Glutamatergic neuron (in vitro differentiated cells): ENCODE results near the gene SF3B1. TPM values are rescaled to one million over a fixed set of nuclear protein-coding genes. Genes with fewer than 3 reads are reported as not detected.

Experiments
- DNase-seq: peaks from one replicate; pipeline ENCODE4 v3.0.0; 2022
- H3K27ac Mint-ChIP-seq: one replicate; pipeline ENCODE4 v1.8.0; 2020; ENCODE audit warnings: mild to moderate bottlenecking, mixed read lengths, inconsistent platforms; ENCODE audit not compliant: unreplicated experiment
- H3K27me3 Mint-ChIP-seq: one replicate; pipeline ENCODE4 v1.8.0; 2020; ENCODE audit warnings: mild to moderate bottlenecking, moderate library complexity, mixed read lengths, inconsistent platforms; ENCODE audit not compliant: unreplicated experiment
- H3K36me3 Mint-ChIP-seq: one replicate; pipeline ENCODE4 v1.8.0; 2020; ENCODE audit warnings: mild to moderate bottlenecking, mixed read lengths, inconsistent platforms; ENCODE audit not compliant: unreplicated experiment
- H3K4me1 Mint-ChIP-seq: one replicate; pipeline ENCODE4 v1.8.0; 2020; ENCODE audit warnings: mild to moderate bottlenecking, low read depth, mixed read lengths, inconsistent platforms; ENCODE audit not compliant: unreplicated experiment
- H3K4me3 Mint-ChIP-seq: one replicate; pipeline ENCODE4 v1.8.0; 2020; ENCODE audit warnings: mild to moderate bottlenecking, mixed read lengths, inconsistent platforms; ENCODE audit not compliant: unreplicated experiment
- H3K9me3 Mint-ChIP-seq: one replicate; pipeline ENCODE4 v1.8.0; 2020; ENCODE audit warnings: mild to moderate bottlenecking, moderate library complexity, mixed read lengths, inconsistent platforms; ENCODE audit not compliant: unreplicated experiment
- total RNA-seq: library from RNA; stranded (reverse); fragmentation: NEBNext Ultra II Directional; extraction: Animal tissue kit (Norgen Biotek cat#: 25700); gene quantifications from one replicate; pipeline ENCODE4 v1.2.1, GENCODE V29; 2021; ENCODE audit not compliant: unreplicated experiment
- TF ChIP-seq, protein P1 (sequence below): fragments of 200-600 bp; sonication (generic); IDR thresholded peaks from one replicate; pipeline ENCODE4 v1.5.0; 2021; ENCODE audit not compliant: partially characterized antibody, unreplicated experiment

SF3B1 gene
- total RNA-seq, 1 donor from 2014 or later, result 401 TPM

DNA sequence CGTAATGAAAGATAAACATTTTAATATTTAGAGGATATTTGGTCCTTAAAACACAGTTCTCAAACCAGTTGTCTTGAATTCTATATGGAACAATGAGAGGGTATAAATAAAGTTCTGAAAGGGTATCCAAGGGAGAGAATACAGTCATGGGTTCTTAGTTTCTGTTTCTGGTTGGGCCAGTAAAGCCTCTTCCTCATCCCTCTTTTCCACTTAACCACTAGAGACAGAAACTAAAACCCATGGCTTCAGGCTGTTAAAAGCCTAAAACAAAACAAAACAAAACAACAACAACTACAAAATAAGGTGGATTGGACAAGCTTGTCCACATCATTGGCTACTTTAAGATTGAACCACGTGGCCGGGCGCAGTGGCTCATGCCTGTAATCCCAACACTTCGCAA is 37.3 kb upstream of the SF3B1 start:
- Mint-ChIP-seq H3K9me3 (no peaks in the 10 kb centered on the region), H3K27me3 (no peaks in the 10 kb centered on the region), H3K36me3 (no peaks in the 10 kb centered on the region), H3K4me3 (no peak overlapping the region), H3K4me1 (peaks cover 2% of the 10 kb centered on the region), H3K27ac (no peak overlapping the region)
- no peak for DNase-seq
- TF ChIP-seq, protein P1, sequence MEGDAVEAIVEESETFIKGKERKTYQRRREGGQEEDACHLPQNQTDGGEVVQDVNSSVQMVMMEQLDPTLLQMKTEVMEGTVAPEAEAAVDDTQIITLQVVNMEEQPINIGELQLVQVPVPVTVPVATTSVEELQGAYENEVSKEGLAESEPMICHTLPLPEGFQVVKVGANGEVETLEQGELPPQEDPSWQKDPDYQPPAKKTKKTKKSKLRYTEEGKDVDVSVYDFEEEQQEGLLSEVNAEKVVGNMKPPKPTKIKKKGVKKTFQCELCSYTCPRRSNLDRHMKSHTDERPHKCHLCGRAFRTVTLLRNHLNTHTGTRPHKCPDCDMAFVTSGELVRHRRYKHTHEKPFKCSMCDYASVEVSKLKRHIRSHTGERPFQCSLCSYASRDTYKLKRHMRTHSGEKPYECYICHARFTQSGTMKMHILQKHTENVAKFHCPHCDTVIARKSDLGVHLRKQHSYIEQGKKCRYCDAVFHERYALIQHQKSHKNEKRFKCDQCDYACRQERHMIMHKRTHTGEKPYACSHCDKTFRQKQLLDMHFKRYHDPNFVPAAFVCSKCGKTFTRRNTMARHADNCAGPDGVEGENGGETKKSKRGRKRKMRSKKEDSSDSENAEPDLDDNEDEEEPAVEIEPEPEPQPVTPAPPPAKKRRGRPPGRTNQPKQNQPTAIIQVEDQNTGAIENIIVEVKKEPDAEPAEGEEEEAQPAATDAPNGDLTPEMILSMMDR, result no peak

DNA sequence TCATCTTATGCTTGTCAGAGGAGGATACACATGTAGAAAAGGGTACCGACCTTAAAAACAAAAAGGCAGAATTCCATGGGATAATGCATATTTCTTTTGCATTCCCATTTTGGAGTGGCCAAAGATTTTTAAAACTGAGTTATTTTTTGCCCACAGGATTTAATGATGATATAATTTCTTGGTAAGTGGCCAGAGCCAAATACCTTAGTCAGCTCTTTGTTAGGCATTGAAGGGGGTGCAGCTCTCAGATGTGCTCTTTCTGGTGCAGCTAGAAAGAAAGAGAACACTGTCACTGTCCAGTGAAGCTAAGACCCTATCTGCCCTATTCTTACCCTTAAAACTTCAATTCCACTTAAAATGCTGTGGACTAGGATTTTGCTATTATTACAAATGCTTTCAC is 29.3 kb upstream of the SF3B1 start:
- no peaks in the 10 kb centered on the region for H3K27me3 Mint-ChIP-seq
- no peak overlapping the region for H3K27ac Mint-ChIP-seq
- DNase-seq, result no peak
- TF ChIP-seq, protein P1, result no peak
- no peaks in the 10 kb centered on the region for H3K9me3 Mint-ChIP-seq
- H3K4me3 Mint-ChIP-seq, result no peak overlapping the region
- no peaks in the 10 kb centered on the region for H3K36me3 Mint-ChIP-seq
- H3K4me1 Mint-ChIP-seq, result peaks cover 6% of the 10 kb centered on the region

DNA sequence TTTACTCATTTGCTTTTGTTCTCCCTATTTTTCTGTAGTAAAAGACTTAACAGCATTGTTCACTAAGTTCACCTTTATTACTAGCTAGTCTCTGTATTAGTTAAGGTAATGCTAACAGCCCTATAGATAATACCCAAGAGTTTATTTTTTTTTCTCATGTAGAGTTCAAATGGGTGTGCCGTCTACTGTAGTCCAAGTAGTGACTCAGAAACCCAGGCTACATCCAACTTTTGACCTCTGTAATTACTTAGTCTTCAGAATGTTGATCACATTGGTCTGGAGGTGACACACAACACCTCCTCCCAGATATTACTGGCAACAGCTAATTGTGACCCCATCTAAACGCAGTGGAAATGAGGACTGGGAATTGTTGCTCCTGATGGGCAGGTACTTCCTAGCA is 26.2 kb upstream of the SF3B1 start:
- H3K4me1 Mint-ChIP-seq, result peaks cover 8% of the 10 kb centered on the region
- no peak overlapping the region for H3K27ac Mint-ChIP-seq
- DNase-seq, result no peak
- H3K9me3 Mint-ChIP-seq, result no peaks in the 10 kb centered on the region
- H3K27me3 Mint-ChIP-seq, result no peaks in the 10 kb centered on the region
- H3K4me3 Mint-ChIP-seq, result no peak overlapping the region
- TF ChIP-seq, protein P1, result no peak
- H3K36me3 Mint-ChIP-seq, result no peaks in the 10 kb centered on the region

DNA sequence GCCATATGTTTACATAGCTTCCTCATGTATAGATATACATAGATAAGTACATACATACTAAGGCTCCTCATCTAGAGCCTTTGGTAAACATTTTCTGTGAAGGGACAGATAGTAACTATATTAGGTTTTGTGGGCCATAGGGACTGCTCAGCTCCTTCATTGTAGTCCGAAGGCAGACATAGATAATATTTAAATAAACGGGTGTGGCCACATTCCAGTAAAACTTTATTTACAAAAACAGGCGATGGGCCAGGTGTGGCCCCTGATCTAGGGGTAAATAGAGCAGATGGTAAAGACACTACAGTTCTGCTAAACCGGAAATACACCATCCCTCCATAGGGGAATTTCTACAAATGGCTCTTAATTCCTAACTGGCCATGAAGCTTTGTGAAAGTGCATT is 25.8 kb upstream of the SF3B1 start:
- TF ChIP-seq, protein P1, result no peak
- Mint-ChIP-seq H3K27me3 (no peaks in the 10 kb centered on the region), H3K27ac (no peak overlapping the region), H3K36me3 (no peaks in the 10 kb centered on the region), H3K4me1 (peaks cover 8% of the 10 kb centered on the region), H3K9me3 (no peaks in the 10 kb centered on the region), H3K4me3 (no peak overlapping the region)
- DNase-seq, result no peak

DNA sequence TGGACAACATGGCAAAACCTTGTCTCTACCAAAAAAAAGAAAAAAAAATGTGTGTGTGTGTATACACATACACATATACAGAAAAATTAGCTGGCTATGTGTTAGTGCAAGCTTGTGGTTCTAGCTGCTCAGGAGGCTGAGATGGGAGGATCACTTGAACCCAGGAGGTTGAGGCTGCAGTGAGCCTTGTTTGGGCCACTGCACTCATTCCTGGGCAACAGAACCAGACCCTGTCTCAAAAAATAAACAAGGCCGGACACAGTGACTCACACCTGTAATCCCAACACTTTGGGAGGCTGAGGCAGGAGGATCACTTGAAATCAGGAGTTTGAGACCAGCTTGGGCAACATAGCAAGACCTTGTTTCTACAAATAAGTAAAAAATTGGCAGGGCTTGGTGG is 20.6 kb upstream of the SF3B1 start:
- no peak for DNase-seq
- Mint-ChIP-seq H3K4me1 (peaks cover 17% of the 10 kb centered on the region), H3K9me3 (peaks cover 5% of the 10 kb centered on the region), H3K27ac (no peak overlapping the region), H3K4me3 (no peak overlapping the region), H3K27me3 (peaks cover 6% of the 10 kb centered on the region), H3K36me3 (no peaks in the 10 kb centered on the region)
- TF ChIP-seq, protein P1, result no peak
